ENCODE results near the gene IL6R. TPM values are rescaled to one million over a fixed set of nuclear protein-coding genes. Genes with fewer than 3 reads are reported as not detected.

The IL6R gene
- total and polyA plus RNA-seq, 4 donors = 3.8 to 7.3 (median 5.4) TPM

GRCh38 chr1:154423304-154423987 lies 18.3 kb downstream of the IL6R start:
- Histone ChIP-seq H3K27me3 (ENCODE audit: control insufficient read depth, insufficient read depth, low read length) (no peaks in the 10 kb centered on the region), H3K4me1 (ENCODE audit: control insufficient read depth, insufficient read depth, low read length) (peaks cover 45% of the 10 kb centered on the region), H3K36me3 (ENCODE audit: control insufficient read depth, insufficient read depth, low read length) (no peaks in the 10 kb centered on the region), H3K4me3 (ENCODE audit: low read depth, low read length) (no peak overlapping the region), H3K27ac (ENCODE audit: low read depth, low read length) (peak overlapping the region; percentile 75), H3K9me3 (ENCODE audit: control insufficient read depth, insufficient read depth, low read length) (no peaks in the 10 kb centered on the region)
- DNase-seq (ENCODE audit: low read depth in 4 of 6, low spot score in 6 of 6) = peak in 2 of 6 donors; percentile 42 to 48
- WGBS (ENCODE audit: insufficient coverage) = 25% methylated on average over 2 of the region's 5 CpGs

- Histone ChIP-seq H3K27ac (ENCODE audit: low read depth, low read length) (peak overlapping the region; percentile 75), H3K27me3 (ENCODE audit: control insufficient read depth, insufficient read depth, low read length) (no peaks in the 10 kb centered on the region), H3K4me1 (ENCODE audit: control insufficient read depth, insufficient read depth, low read length) (peaks cover 41% of the 10 kb centered on the region), H3K4me3 (ENCODE audit: low read depth, low read length) (no peak overlapping the region), H3K9me3 (ENCODE audit: control insufficient read depth, insufficient read depth, low read length) (no peaks in the 10 kb centered on the region), H3K36me3 (ENCODE audit: control insufficient read depth, insufficient read depth, low read length) (no peaks in the 10 kb centered on the region)
- DNase-seq (ENCODE audit: low read depth in 4 of 6, low spot score in 6 of 6) = no peak
- 45% methylated on average over 5 of the region's 7 CpGs for WGBS (ENCODE audit: insufficient coverage)
Observed at GRCh38 chr1:154423988-154424326, 18.8 kb downstream of the IL6R start.

- H3K36me3 ChIP-seq (ENCODE audit: control insufficient read depth, insufficient read depth, low read length) = no peaks in the 10 kb centered on the region
Observed at GRCh38 chr1:154425172-154425571, 20.0 kb downstream of the IL6R start.

GRCh38 chr1:154427173-154428139 lies 22.3 kb downstream of the IL6R start:
- no peak overlapping the region for H3K27ac ChIP-seq (ENCODE audit: low read depth, low read length)
- peaks cover 38% of the 10 kb centered on the region for H3K4me1 ChIP-seq (ENCODE audit: control insufficient read depth, insufficient read depth, low read length)
- H3K36me3 ChIP-seq (ENCODE audit: control insufficient read depth, insufficient read depth, low read length) = no peaks in the 10 kb centered on the region
- WGBS (ENCODE audit: insufficient coverage) = 76% methylated on average over 7 of the region's 8 CpGs
- no peaks in the 10 kb centered on the region for H3K9me3 ChIP-seq (ENCODE audit: control insufficient read depth, insufficient read depth, low read length)
- DNase-seq (ENCODE audit: low read depth in 4 of 6, low spot score in 6 of 6) = no peak
- no peak overlapping the region for H3K4me3 ChIP-seq (ENCODE audit: low read depth, low read length)
- H3K27me3 ChIP-seq (ENCODE audit: control insufficient read depth, insufficient read depth, low read length) = no peaks in the 10 kb centered on the region

More at GRCh38 chr1:154425172-154425571, 20.0 kb downstream of the IL6R start:
- no peaks in the 10 kb centered on the region for H3K9me3 ChIP-seq (ENCODE audit: control insufficient read depth, insufficient read depth, low read length)
- H3K27me3 ChIP-seq (ENCODE audit: control insufficient read depth, insufficient read depth, low read length) = no peaks in the 10 kb centered on the region
- no peak overlapping the region for H3K4me3 ChIP-seq (ENCODE audit: low read depth, low read length)
- H3K27ac ChIP-seq (ENCODE audit: low read depth, low read length) = no peak overlapping the region
- DNase-seq (ENCODE audit: low read depth in 4 of 6, low spot score in 6 of 6) = no peak
- peaks cover 36% of the 10 kb centered on the region for H3K4me1 ChIP-seq (ENCODE audit: control insufficient read depth, insufficient read depth, low read length)
- WGBS (ENCODE audit: insufficient coverage) = 73% methylated on average over 5 of the region's 6 CpGs

- Histone ChIP-seq H3K27ac (ENCODE audit: low read depth, low read length) (no peak overlapping the region), H3K36me3 (ENCODE audit: control insufficient read depth, insufficient read depth, low read length) (no peaks in the 10 kb centered on the region), H3K4me1 (ENCODE audit: control insufficient read depth, insufficient read depth, low read length) (peaks cover 37% of the 10 kb centered on the region), H3K4me3 (ENCODE audit: low read depth, low read length) (no peak overlapping the region), H3K27me3 (ENCODE audit: control insufficient read depth, insufficient read depth, low read length) (no peaks in the 10 kb centered on the region), H3K9me3 (ENCODE audit: control insufficient read depth, insufficient read depth, low read length) (no peaks in the 10 kb centered on the region)
- 68% methylated on average over 15 of the region's 15 CpGs for WGBS (ENCODE audit: insufficient coverage)
- DNase-seq (ENCODE audit: low read depth in 4 of 6, low spot score in 6 of 6) = no peak
Observed at GRCh38 chr1:154429118-154429517, 24.0 kb downstream of the IL6R start.

GRCh38 chr1:154429841-154430611 lies 24.9 kb downstream of the IL6R start:
- WGBS (ENCODE audit: insufficient coverage) = 57% methylated on average over 13 of the region's 17 CpGs
- H3K36me3 ChIP-seq (ENCODE audit: control insufficient read depth, insufficient read depth, low read length) = no peaks in the 10 kb centered on the region
- no peak overlapping the region for H3K27ac ChIP-seq (ENCODE audit: low read depth, low read length)
- H3K27me3 ChIP-seq (ENCODE audit: control insufficient read depth, insufficient read depth, low read length) = no peaks in the 10 kb centered on the region
- no peak overlapping the region for H3K4me3 ChIP-seq (ENCODE audit: low read depth, low read length)
- H3K9me3 ChIP-seq (ENCODE audit: control insufficient read depth, insufficient read depth, low read length) = no peaks in the 10 kb centered on the region
- H3K4me1 ChIP-seq (ENCODE audit: control insufficient read depth, insufficient read depth, low read length) = peaks cover 40% of the 10 kb centered on the region
- no peak for DNase-seq (ENCODE audit: low read depth in 4 of 6, low spot score in 6 of 6)

- no peak overlapping the region for H3K4me3 ChIP-seq (ENCODE audit: low read depth, low read length)
- H3K9me3 ChIP-seq (ENCODE audit: control insufficient read depth, insufficient read depth, low read length) = no peaks in the 10 kb centered on the region
- H3K27me3 ChIP-seq (ENCODE audit: control insufficient read depth, insufficient read depth, low read length) = no peaks in the 10 kb centered on the region
- H3K4me1 ChIP-seq (ENCODE audit: control insufficient read depth, insufficient read depth, low read length) = peaks cover 40% of the 10 kb centered on the region
- no peak for DNase-seq (ENCODE audit: low read depth in 4 of 6, low spot score in 6 of 6)
- H3K27ac ChIP-seq (ENCODE audit: low read depth, low read length) = no peak overlapping the region
- 19% methylated on average over 10 of the region's 11 CpGs for WGBS (ENCODE audit: insufficient coverage)
- no peaks in the 10 kb centered on the region for H3K36me3 ChIP-seq (ENCODE audit: control insufficient read depth, insufficient read depth, low read length)
Observed at GRCh38 chr1:154430903-154431302, 25.8 kb downstream of the IL6R start.

- Histone ChIP-seq H3K36me3 (ENCODE audit: control insufficient read depth, insufficient read depth, low read length) (no peaks in the 10 kb centered on the region), H3K27me3 (ENCODE audit: control insufficient read depth, insufficient read depth, low read length) (no peaks in the 10 kb centered on the region), H3K4me3 (ENCODE audit: low read depth, low read length) (no peak overlapping the region), H3K4me1 (ENCODE audit: control insufficient read depth, insufficient read depth, low read length) (peaks cover 40% of the 10 kb centered on the region), H3K27ac (ENCODE audit: low read depth, low read length) (no peak overlapping the region), H3K9me3 (ENCODE audit: control insufficient read depth, insufficient read depth, low read length) (no peaks in the 10 kb centered on the region)
- DNase-seq (ENCODE audit: low read depth in 4 of 6, low spot score in 6 of 6) = no peak
- 73% methylated on average over 6 of the region's 10 CpGs for WGBS (ENCODE audit: insufficient coverage)
Observed at GRCh38 chr1:154431586-154432373, 26.6 kb downstream of the IL6R start.

All from spinal cord (tissue), 10 donors.